ENCODE measurements around the gene RNF213.

DNA sequence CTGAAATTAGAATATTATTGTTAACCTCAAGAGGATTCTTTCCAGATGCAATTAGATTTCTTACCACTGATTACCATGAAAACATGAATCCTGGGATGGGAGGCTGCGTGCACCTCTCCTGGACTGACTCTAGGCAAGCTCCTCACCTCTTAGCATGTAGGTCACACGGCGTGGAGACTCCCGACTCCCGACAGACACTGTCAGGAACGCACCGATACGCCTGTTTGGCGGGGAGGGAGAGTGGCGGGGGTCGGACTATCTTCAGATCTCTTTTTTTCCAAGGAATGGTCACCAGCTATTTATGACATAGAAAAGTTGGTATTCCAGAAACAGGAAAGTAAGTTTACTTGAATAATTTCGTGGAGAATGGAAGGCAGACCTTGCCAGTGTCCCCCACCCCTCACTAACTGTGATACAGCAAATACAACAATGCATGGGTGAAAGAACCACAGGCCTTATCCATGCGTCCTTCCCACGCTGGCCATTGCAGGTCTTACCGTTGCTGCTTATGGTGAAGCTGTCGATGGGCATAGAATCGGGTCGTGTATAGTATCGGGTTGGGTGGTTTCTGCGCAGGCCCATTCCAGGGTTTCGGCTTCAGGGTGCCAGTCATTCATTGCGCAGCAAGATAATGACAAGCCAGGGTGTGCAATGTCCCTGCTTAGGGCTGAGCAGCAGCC is 91.7 kb downstream of the RNF213 start:
- TF ChIP-seq ATF3 (IDR thresholded peaks at IDR 0.05) = no peak
- TF ChIP-seq CBX3 (IDR thresholded peaks at IDR 0.05; ENCODE audit: low read depth) = no peak
- no peak for TF ChIP-seq FOSL1 (IDR thresholded peaks at IDR 0.05; ENCODE audit: low read depth)
- TF ChIP-seq CTCF (IDR thresholded peaks at IDR 0.05 in 2 of 3, conservative IDR thresholded peaks at IDR 0.05 in 1 of 3; ENCODE audit: borderline replicate concordance in 1 of 3, insufficient read depth in 1 of 3, low read depth in 2 of 3, low read length in 2 of 3) = no peak
- no peak for TF ChIP-seq POLR2A (IDR thresholded peaks at IDR 0.05; ENCODE audit: borderline replicate concordance, extremely low read depth, insufficient read depth, insufficient read length)
- TF ChIP-seq YY1 (IDR thresholded peaks at IDR 0.05; ENCODE audit: extremely low read depth, insufficient replicate concordance, low read depth, low read length) = no peak
- TF ChIP-seq EZH2 (IDR thresholded peaks at IDR 0.05) = no peak
- no peak for TF ChIP-seq TCF7L2 (IDR thresholded peaks at IDR 0.05; ENCODE audit: borderline replicate concordance, extremely low read depth, insufficient read depth, insufficient read length)
